ENCODE data around the gene C19orf47.

- TF ChIP-seq, protein P1, sequence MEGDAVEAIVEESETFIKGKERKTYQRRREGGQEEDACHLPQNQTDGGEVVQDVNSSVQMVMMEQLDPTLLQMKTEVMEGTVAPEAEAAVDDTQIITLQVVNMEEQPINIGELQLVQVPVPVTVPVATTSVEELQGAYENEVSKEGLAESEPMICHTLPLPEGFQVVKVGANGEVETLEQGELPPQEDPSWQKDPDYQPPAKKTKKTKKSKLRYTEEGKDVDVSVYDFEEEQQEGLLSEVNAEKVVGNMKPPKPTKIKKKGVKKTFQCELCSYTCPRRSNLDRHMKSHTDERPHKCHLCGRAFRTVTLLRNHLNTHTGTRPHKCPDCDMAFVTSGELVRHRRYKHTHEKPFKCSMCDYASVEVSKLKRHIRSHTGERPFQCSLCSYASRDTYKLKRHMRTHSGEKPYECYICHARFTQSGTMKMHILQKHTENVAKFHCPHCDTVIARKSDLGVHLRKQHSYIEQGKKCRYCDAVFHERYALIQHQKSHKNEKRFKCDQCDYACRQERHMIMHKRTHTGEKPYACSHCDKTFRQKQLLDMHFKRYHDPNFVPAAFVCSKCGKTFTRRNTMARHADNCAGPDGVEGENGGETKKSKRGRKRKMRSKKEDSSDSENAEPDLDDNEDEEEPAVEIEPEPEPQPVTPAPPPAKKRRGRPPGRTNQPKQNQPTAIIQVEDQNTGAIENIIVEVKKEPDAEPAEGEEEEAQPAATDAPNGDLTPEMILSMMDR (IDR thresholded peaks at IDR 0.05; ENCODE audit: extremely low read depth in 1 of 2, insufficient read depth in 1 of 2, low read depth in 1 of 2, low read length in 2 of 2), result peak; percentile 66 to 68
- TF ChIP-seq EZH2 (IDR thresholded peaks at IDR 0.05; ENCODE audit: borderline replicate concordance, low read depth, low read length, severe bottlenecking) (no peak), POLR2A (IDR thresholded peaks at IDR 0.05; ENCODE audit: low read depth, low read length) (no peak), POLR2AphosphoS5 (IDR thresholded peaks at IDR 0.05; ENCODE audit: insufficient read depth, low read depth, low read length) (no peak), MYC (IDR thresholded peaks at IDR 0.05; ENCODE audit: low read depth, low read length) (no peak), GATA2 (IDR thresholded peaks at IDR 0.05; ENCODE audit: insufficient read depth, insufficient read length, low read depth, low read length) (no peak), JUN (IDR thresholded peaks at IDR 0.05; ENCODE audit: borderline replicate concordance, insufficient read depth, insufficient read length, low read depth) (no peak), FOS (IDR thresholded peaks at IDR 0.05; ENCODE audit: borderline replicate concordance, insufficient read depth, low read length) (no peak)
- TF ChIP-seq, protein P2, sequence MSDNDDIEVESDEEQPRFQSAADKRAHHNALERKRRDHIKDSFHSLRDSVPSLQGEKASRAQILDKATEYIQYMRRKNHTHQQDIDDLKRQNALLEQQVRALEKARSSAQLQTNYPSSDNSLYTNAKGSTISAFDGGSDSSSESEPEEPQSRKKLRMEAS (IDR thresholded peaks at IDR 0.05; ENCODE audit: insufficient read depth, insufficient read length), result no peak
Observed at GRCh38 chr19:40305403-40305802, 42.8 kb downstream of the C19orf47 start.

Measured in endothelial cell of umbilical vein (primary cell).